Activated CD8-positive, alpha-beta T cell treated with anti-CD3 and anti-CD28 coated beads, Interleukin-2, amount 10 ng/mL, durations not matched to agents 7 days and 5 days (primary cell): ENCODE data around the gene DOK1. TPM values are rescaled to one million over a fixed set of nuclear protein-coding genes. Genes with fewer than 3 reads are reported as not detected.
A peak's percentile ranks its signal among the peaks of the same experiment; 100 is the strongest.

Source experiments
- ATAC-seq: fragments of 150-1000 bp; cut with Tn5 transposase; one replicate; pipeline ENCODE4 v1.10.0; 2021; ENCODE audit warnings: moderate library complexity
- CTCF ChIA-PET: fragments of 350-600 bp; sonication (Branson Sonifier 250); formaldehyde crosslinking; loops from one replicate; lab custom pipeline; 2021; ENCODE audit warnings: antibody characterized with exemption; lab: Charles Lee
- POLR2A ChIA-PET: fragments of 350-600 bp; sonication (Branson Sonifier 250); formaldehyde crosslinking; loops from one replicate; lab custom pipeline; 2021; ENCODE audit warnings: antibody characterized with exemption; lab: Charles Lee
- DNase-seq: peaks from one replicate; pipeline ENCODE4 v3.0.0-alpha.2; 2020
- H3K27ac Mint-ChIP-seq: one replicate; pipeline ENCODE4 v1.8.0; 2021; ENCODE audit warnings: mild to moderate bottlenecking, mixed read lengths
- H3K27me3 Mint-ChIP-seq: one replicate; pipeline ENCODE4 v1.8.0; 2021; ENCODE audit warnings: low read depth, mixed read lengths
- H3K36me3 Mint-ChIP-seq: one replicate; pipeline ENCODE4 v1.8.0; 2021; ENCODE audit warnings: low read depth, mixed read lengths
- H3K4me1 Mint-ChIP-seq: one replicate; pipeline ENCODE4 v1.8.0; 2021; ENCODE audit warnings: low read depth, mixed read lengths
- H3K4me3 Mint-ChIP-seq: one replicate; pipeline ENCODE4 v1.8.0; 2021; ENCODE audit warnings: mild to moderate bottlenecking, mixed read lengths
- H3K9me3 Mint-ChIP-seq: one replicate; pipeline ENCODE4 v1.8.0; 2022; ENCODE audit warnings: mixed read lengths; ENCODE audit not compliant: insufficient read depth
- total RNA-seq, 2 experiments: library from RNA; stranded (reverse); gene quantifications; one replicate each; pipeline ENCODE4 v1.2.3, GENCODE V29; 2021

DOK1 gene
- total RNA-seq, 2 experiments from 2014 or later: 32.4 to 35.9 TPM

DNA sequence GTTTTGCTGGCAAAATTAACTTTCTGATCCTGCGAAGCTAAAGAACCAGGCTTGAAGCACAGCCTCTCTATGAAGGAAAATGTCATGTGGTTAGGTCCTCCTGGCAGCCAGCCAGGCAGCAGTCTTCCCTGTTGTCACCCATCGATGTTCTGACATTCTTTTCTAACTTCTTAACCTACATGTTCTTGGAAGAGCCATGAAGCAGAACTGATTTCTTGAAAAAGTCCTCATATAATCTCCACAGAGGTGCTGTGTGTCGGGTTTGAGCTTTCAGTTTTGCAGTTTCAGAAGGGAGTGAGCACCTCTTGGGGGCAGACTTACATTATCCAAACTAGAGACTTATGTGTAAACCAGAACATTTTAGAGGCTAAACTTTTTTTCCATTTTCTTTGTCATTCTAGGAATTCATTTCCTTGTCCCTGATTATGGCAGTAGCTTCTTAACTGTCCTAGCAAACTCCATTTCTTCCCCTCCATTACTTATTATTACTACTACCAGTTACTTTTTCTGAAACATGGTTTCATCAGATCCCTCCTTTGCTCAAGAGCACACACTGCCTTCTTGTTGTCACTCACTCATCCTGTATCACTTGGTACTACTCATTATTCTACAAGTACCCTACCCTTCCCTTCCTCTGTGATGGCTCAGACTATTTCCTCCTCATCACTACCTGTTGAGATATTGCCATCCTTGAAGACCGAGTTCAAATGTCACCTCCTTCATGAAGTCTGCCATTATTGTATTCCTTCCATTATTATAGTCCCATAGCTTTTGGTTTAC, 31.1 kb downstream of the DOK1 start:
- ATAC-seq (peak; percentile 62), DNase-seq (peak; percentile 38)
- CTCF ChIA-PET: interaction anchor here (0.7 to 9.2 kb wide), 28 partner anchors 14 to 380 kb away, joined by 3 to 231 read pairs (median 5); partner anchors contain the start of genes AUP1, CCDC142, DQX1 and HTRA2
- Mint-ChIP-seq H3K4me3 (peak overlapping the region; percentile 47), H3K9me3 (no peaks in the 10 kb centered on the region), H3K27me3 (peaks cover 11% of the 10 kb centered on the region), H3K4me1 (peaks cover 25% of the 10 kb centered on the region), H3K27ac (peak overlapping the region; percentile 71), H3K36me3 (no peaks in the 10 kb centered on the region)
- POLR2A ChIA-PET: interaction anchor here (0.6 to 2.3 kb wide), 11 partner anchors 10 to 131 kb away, joined by 3 to 7 read pairs (median 3); partner anchors contain the start of genes AUP1, CCDC142, HTRA2 and INO80B

- Mint-ChIP-seq H3K27me3 (peaks cover 15% of the 10 kb centered on the region), H3K9me3 (no peaks in the 10 kb centered on the region), H3K36me3 (no peaks in the 10 kb centered on the region), H3K4me1 (peaks cover 25% of the 10 kb centered on the region), H3K27ac (no peak overlapping the region), H3K4me3 (no peak overlapping the region)
- DNase-seq (peak; percentile 77), ATAC-seq (peak; percentile 81)
- CTCF ChIA-PET: interaction anchor here (0.7 to 9.2 kb wide), 30 partner anchors 12 to 763 kb away, joined by 3 to 231 read pairs (median 7); partner anchors contain the start of genes AUP1, CCDC142, DQX1 and HTRA2
- POLR2A ChIA-PET: interaction anchor here (1.8 kb wide), 1 partner anchor 33 kb away, joined by 4 read pairs; no protein-coding TSS in a partner anchor
Measured at GRCh38 chr2:74587664-74588277, 33.3 kb downstream of the DOK1 start.

GRCh38 chr2:74588664-74589063, 34.1 kb downstream of the DOK1 start:
- no peak for DNase-seq
- H3K9me3 Mint-ChIP-seq: no peaks in the 10 kb centered on the region
- no peak overlapping the region for H3K27ac Mint-ChIP-seq
- ATAC-seq: no peak
- H3K4me3 Mint-ChIP-seq: no peak overlapping the region
- CTCF ChIA-PET: interaction anchor here (0.7 to 9.2 kb wide), 24 partner anchors 11 to 409 kb away, joined by 3 to 231 read pairs (median 8); partner anchors contain the start of genes AUP1, CCDC142, DQX1 and HTRA2
- no peaks in the 10 kb centered on the region for H3K36me3 Mint-ChIP-seq
- POLR2A ChIA-PET: interaction anchor here (0.6 to 1.8 kb wide), 2 partner anchors 21 to 34 kb away, joined by 3 to 4 read pairs; no protein-coding TSS in a partner anchor
- H3K4me1 Mint-ChIP-seq: peaks cover 25% of the 10 kb centered on the region
- H3K27me3 Mint-ChIP-seq: peaks cover 19% of the 10 kb centered on the region

DNA sequence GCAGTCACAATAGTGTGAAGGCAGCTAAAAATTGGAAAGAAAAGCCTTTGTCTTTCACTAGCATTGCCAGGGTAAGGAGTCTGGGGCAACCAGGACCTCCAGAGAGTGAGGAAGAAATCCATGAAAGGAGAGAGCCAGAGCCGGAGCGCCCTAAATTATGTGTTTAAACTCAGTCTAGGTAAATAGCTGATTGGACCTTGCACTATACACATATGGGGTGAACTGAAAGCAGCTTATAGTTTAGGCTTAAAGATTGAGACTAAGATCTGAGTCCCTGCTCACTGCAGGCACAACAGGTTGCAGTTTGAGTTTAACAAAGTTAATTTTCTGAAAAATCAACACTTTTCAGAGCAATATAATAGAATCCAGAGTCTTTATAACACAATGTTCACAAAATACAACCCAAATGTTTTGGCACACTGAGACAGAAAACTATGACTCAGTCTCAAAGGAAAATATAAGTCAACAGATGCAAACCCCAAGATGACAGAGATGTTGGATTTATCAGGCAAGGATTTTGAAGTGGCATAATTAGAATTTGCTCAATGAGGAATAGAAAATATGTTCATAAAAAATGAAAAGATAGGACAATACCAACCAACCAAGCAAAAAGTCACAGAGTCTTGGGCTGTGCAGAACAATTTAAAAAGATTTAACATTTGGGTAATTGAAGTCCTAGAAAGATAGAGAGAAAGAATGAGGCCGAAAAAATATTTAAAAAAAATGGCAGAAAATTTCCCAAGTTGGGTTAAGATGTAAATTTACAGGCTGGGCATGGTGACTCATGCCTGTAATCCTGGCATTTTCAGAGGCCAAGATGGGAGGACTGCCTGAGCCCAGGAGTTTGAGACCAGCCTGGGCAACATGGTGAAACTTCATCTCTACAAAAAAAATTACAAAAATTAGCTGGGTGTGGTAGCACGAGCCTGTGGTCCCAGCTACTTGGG, 39.6 kb downstream of the DOK1 start:
- Mint-ChIP-seq H3K9me3 (no peaks in the 10 kb centered on the region), H3K4me3 (no peak overlapping the region), H3K4me1 (no peaks in the 10 kb centered on the region), H3K27me3 (peaks cover 38% of the 10 kb centered on the region), H3K36me3 (no peaks in the 10 kb centered on the region), H3K27ac (no peak overlapping the region)
- no peak for ATAC-seq
- POLR2A ChIA-PET: no interaction called here
- CTCF ChIA-PET: interaction anchor here (1.3 to 1.5 kb wide), 2 partner anchors 112 to 121 kb away, joined by 3 to 4 read pairs; no protein-coding TSS in a partner anchor
- DNase-seq: no peak

DNA sequence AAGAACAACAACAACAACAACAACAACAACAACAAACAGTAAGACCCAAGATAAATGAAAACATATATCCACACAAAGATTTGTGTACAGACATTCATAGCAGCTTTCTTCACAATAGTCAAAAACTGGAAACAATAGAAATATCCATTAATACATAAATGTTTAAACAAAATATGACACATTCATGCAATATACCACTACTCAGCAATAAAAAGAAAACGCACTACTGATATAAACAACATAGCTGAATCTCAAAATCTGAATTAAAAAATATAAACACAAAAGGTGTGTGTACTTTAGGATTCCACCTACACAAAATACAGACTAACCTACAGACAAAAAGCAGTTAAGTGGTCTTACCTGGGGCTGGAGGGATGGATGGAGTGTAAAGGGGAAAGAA, 42.1 kb downstream of the DOK1 start:
- DNase-seq: no peak
- H3K4me1 Mint-ChIP-seq: no peaks in the 10 kb centered on the region
- peaks cover 41% of the 10 kb centered on the region for H3K27me3 Mint-ChIP-seq

DNA sequence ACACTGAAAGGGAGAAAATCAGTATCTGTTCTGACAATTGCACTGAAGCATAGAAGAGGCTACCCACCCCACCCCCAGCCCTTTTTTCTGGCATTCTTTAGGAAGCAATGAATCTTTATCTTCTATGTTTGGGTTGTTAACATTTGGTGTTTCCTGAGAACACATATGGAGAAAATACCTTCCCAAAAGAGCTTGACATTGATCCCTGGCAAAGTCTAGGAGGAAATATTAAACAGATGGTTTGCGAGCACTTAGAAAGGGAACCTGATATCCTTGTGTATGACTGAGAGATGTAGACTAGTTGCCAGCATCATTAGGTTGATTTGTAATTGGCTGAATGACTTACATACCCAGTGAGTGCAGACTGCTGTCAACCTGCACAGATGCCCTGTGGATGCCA, 42.9 kb downstream of the DOK1 start:
- ChIA-PET CTCF (interaction anchor here (8.1 kb wide), 1 partner anchor 10 kb away, joined by 83 read pairs; no protein-coding TSS in a partner anchor), POLR2A (no interaction called here)
- no peaks in the 10 kb centered on the region for H3K9me3 Mint-ChIP-seq
- no peak overlapping the region for H3K4me3 Mint-ChIP-seq
- no peak overlapping the region for H3K27ac Mint-ChIP-seq
- DNase-seq: no peak
- ATAC-seq: no peak
- H3K27me3 Mint-ChIP-seq: peaks cover 44% of the 10 kb centered on the region
- H3K4me1 Mint-ChIP-seq: peaks cover 1% of the 10 kb centered on the region
- no peaks in the 10 kb centered on the region for H3K36me3 Mint-ChIP-seq

More for the DNA sequence above, 42.1 kb downstream of the DOK1 start:
- no peaks in the 10 kb centered on the region for H3K9me3 Mint-ChIP-seq
- no peaks in the 10 kb centered on the region for H3K36me3 Mint-ChIP-seq
- H3K4me3 Mint-ChIP-seq: no peak overlapping the region
- CTCF ChIA-PET: interaction anchor here (8.1 kb wide), 1 partner anchor 9 kb away, joined by 83 read pairs; no protein-coding TSS in a partner anchor
- POLR2A ChIA-PET: interaction anchor here (0.7 kb wide), 1 partner anchor 56 kb away, joined by 3 read pairs; no protein-coding TSS in a partner anchor
- H3K27ac Mint-ChIP-seq: no peak overlapping the region
- no peak for ATAC-seq

- Mint-ChIP-seq H3K4me1 (peaks cover 21% of the 10 kb centered on the region), H3K4me3 (no peak overlapping the region), H3K9me3 (no peaks in the 10 kb centered on the region), H3K27ac (no peak overlapping the region), H3K27me3 (peaks cover 40% of the 10 kb centered on the region), H3K36me3 (no peaks in the 10 kb centered on the region)
- no peak for DNase-seq
- CTCF ChIA-PET: interaction anchor here (8.1 kb wide), 1 partner anchor 12 kb away, joined by 83 read pairs; no protein-coding TSS in a partner anchor
- POLR2A ChIA-PET: interaction anchor here (0.6 kb wide), 1 partner anchor 14 kb away, joined by 3 read pairs; no protein-coding TSS in a partner anchor
- ATAC-seq: no peak
Measured at GRCh38 chr2:74599676-74600075, 45.2 kb downstream of the DOK1 start.

- H3K4me3 Mint-ChIP-seq: no peak overlapping the region
- H3K9me3 Mint-ChIP-seq: no peaks in the 10 kb centered on the region
- no peaks in the 10 kb centered on the region for H3K36me3 Mint-ChIP-seq
- no peak overlapping the region for H3K27ac Mint-ChIP-seq
- H3K27me3 Mint-ChIP-seq: peaks cover 31% of the 10 kb centered on the region
- CTCF ChIA-PET: interaction anchor here (1.8 to 8.1 kb wide), 2 partner anchors 15 to 120 kb away, joined by 4 to 83 read pairs; partner anchors contain the start of genes CCDC142 and TTC31
- H3K4me1 Mint-ChIP-seq: peaks cover 21% of the 10 kb centered on the region
- DNase-seq (no peak), ATAC-seq (no peak)
- POLR2A ChIA-PET: no interaction called here
Measured at GRCh38 chr2:74602586-74603281, 48.2 kb downstream of the DOK1 start.

DNA sequence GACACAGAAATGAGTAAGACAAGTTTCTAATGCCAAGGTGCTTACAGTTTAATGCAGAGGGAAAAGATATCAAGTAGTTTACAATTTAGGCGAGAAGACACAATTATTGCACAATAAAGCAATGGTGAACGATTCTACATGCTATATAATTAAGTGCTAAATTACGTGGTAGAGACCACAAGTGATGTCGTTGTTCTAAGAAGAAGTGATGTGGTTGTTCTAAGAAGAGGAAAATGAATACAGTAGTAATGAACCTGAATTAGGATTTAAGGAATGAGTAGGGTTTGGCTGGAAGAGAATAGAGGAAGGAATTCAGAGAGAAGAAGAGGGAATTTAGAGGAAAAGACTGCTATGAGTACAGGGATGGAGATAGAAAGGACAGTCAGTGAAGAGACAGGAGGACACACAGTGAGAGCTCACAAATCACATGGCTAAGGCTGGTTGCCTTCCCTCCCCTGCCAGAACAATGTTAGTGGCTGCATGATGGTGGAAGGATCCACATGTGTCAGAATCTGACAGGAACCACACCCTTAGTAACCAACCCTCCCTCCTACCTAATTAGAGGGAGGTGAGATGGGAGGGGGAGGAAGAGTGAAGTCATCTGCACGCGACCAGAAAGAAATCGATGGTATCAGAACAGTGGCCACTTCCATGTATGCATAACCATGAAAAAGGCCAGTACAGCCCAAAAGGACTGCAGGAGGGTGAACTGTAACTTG, 48.9 kb downstream of the DOK1 start:
- DNase-seq (peak; percentile 33), ATAC-seq (peak; percentile 75)
- Mint-ChIP-seq H3K27me3 (peaks cover 37% of the 10 kb centered on the region), H3K4me1 (peaks cover 21% of the 10 kb centered on the region), H3K9me3 (no peaks in the 10 kb centered on the region), H3K36me3 (no peaks in the 10 kb centered on the region), H3K27ac (peak overlapping the region; percentile 47), H3K4me3 (no peak overlapping the region)
- CTCF ChIA-PET: interaction anchor here (8.1 kb wide), 1 partner anchor 16 kb away, joined by 83 read pairs; no protein-coding TSS in a partner anchor
- POLR2A ChIA-PET: interaction anchor here (0.6 kb wide), 1 partner anchor 121 kb away, joined by 3 read pairs; no protein-coding TSS in a partner anchor

DNA sequence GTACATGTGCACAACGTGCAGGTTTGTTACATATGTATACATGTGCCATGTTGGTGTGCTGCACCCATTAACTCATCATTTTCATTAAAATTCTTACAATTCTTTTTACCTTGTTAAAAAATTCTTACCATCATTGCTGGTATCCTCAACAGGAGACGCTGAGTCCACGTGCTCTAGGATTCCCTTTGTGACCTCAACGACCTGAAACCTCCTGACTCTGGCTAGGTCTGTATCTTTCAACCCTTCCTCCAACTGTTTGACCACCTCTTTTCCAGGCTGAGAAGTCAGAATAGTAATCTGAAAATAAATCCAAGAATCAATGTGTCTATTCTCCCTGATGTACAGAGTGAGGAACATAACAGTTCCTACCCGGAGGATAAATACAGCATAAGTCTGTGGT, 52.4 kb downstream of the DOK1 start:
- H3K27ac Mint-ChIP-seq: no peak overlapping the region
- POLR2A ChIA-PET: no interaction called here
- H3K9me3 Mint-ChIP-seq: no peaks in the 10 kb centered on the region
- ATAC-seq (no peak), DNase-seq (no peak)
- H3K4me3 Mint-ChIP-seq: no peak overlapping the region
- H3K4me1 Mint-ChIP-seq: peaks cover 21% of the 10 kb centered on the region
- peaks cover 50% of the 10 kb centered on the region for H3K27me3 Mint-ChIP-seq
- H3K36me3 Mint-ChIP-seq: no peaks in the 10 kb centered on the region
- CTCF ChIA-PET: no interaction called here
